22Rv1 (cell line): Measurements from ENCODE around the gene SNCAIP.
"Not testable (repeated sequence)": the region's sequence is repeated elsewhere in the genome, so short reads cannot be mapped to it uniquely, and the experiment has no call there.

Experiments
- ZFX ChIP-seq: fragments of 450-650 bp; IDR thresholded peaks from 2 replicates; pipeline ENCODE4 v1.6.1; 2017; ENCODE audit warnings: antibody characterized with exemption, borderline replicate concordance
- TF ChIP-seq, protein P1 (sequence below): fragments of 450-650 bp; IDR thresholded peaks from 2 replicates; pipeline ENCODE4 v1.5.1; 2017; ENCODE audit warnings: mild to moderate bottlenecking

- TF ChIP-seq, protein P1, sequence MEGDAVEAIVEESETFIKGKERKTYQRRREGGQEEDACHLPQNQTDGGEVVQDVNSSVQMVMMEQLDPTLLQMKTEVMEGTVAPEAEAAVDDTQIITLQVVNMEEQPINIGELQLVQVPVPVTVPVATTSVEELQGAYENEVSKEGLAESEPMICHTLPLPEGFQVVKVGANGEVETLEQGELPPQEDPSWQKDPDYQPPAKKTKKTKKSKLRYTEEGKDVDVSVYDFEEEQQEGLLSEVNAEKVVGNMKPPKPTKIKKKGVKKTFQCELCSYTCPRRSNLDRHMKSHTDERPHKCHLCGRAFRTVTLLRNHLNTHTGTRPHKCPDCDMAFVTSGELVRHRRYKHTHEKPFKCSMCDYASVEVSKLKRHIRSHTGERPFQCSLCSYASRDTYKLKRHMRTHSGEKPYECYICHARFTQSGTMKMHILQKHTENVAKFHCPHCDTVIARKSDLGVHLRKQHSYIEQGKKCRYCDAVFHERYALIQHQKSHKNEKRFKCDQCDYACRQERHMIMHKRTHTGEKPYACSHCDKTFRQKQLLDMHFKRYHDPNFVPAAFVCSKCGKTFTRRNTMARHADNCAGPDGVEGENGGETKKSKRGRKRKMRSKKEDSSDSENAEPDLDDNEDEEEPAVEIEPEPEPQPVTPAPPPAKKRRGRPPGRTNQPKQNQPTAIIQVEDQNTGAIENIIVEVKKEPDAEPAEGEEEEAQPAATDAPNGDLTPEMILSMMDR, result not testable (repeated sequence)
- TF ChIP-seq ZFX, result not testable (repeated sequence)
Measured at GRCh38 chr5:122382938-122383337, 70.9 kb downstream of the SNCAIP start.
